HepG2 (cell line): Measurements from ENCODE around the gene PRKAR2B. TPM values are rescaled to one million over a fixed set of nuclear protein-coding genes. Genes with fewer than 3 reads are reported as not detected.
A peak's percentile ranks its signal among the peaks of the same experiment; 100 is the strongest.

Experiments
- ATAC-seq: fragments of 200-7000 bp; cut with Tn5 transposase; 3 replicates; pipeline ENCODE4 v1.9.1; 2020; ENCODE audit warnings: mild to moderate bottlenecking, moderate library complexity
- BruUV-seq: library from RNA; stranded (reverse); fragments of 400-500 nt; replicated peaks from 2 replicates; lab custom pipeline; 2021; lab: Mats Ljungman, UMichigan
- CTCF ChIA-PET: fragments of 300-600 bp; formaldehyde crosslinking; extraction: SDS; loops from one replicate; lab custom pipeline; 2021; ENCODE audit warnings: low total read pairs, inconsistent platforms, low intra/inter-chr PET ratio; lab: Yijun Ruan, JAX
- POLR2A ChIA-PET: fragments of 350-600 bp; sonication (Branson Sonifier 250); formaldehyde crosslinking; loops from one replicate; lab custom pipeline; 2020; ENCODE audit warnings: antibody characterized with exemption, inconsistent platforms; lab: Yijun Ruan, JAX
- DNase-seq: peaks from one replicate; pipeline ENCODE4 v3.0.0-alpha.2; 2015; ENCODE audit warnings: low spot score
- FAIRE-seq: peaks from 3 replicates; lab custom pipeline; 2011; peaks lifted over from hg19 to GRCh38; lab: Jason Lieb, UNC
- H2AFZ ChIP-seq: one replicate; pipeline ENCODE4 v1.6.1; 2011; ENCODE audit warnings: low read length, inconsistent platforms
- H3K27ac ChIP-seq: fragments of 300-600 bp; 3 replicates; pipeline ENCODE4 v1.8.0; 2011; ENCODE audit warnings: mixed run types, mild to moderate bottlenecking, mixed read lengths, low read length, inconsistent platforms; ENCODE audit not compliant: insufficient read depth; ENCODE audit errors: extremely low read length
- H3K27me3 ChIP-seq, 2 experiments: fragments of 200-600 bp in 1 of 2; 2 replicates in 1 of 2; 3 replicates in 1 of 2; pipeline versions ENCODE4 v1.6.0 to v1.8.0; 2011; ENCODE audit warnings: low read length in 2 of 2, mild to moderate bottlenecking in 2 of 2, moderate library complexity in 2 of 2, inconsistent platforms in 1 of 2; ENCODE audit not compliant: insufficient read depth in 2 of 2, control insufficient read depth in 1 of 2
- H3K36me3 ChIP-seq, 2 experiments: fragments of 200-600 bp in 1 of 2; replicated peaks in 1 of 2; 2 replicates in 1 of 2; 3 replicates in 1 of 2; pipeline versions ENCODE4 v1.5.1 to v1.8.0; 2011; ENCODE audit warnings: low read length in 2 of 2, inconsistent platforms in 1 of 2; ENCODE audit not compliant: insufficient read depth in 2 of 2, control insufficient read depth in 1 of 2
- H3K4me1 ChIP-seq: 2 replicates; pipeline ENCODE4 v1.5.1; 2012; ENCODE audit warnings: low read length, inconsistent platforms; ENCODE audit not compliant: insufficient read depth
- H3K4me2 ChIP-seq: 2 replicates; pipeline ENCODE4 v1.6.0; 2011; ENCODE audit warnings: low read depth, low read length, inconsistent platforms
- H3K4me3 ChIP-seq, 3 experiments: fragments of 200-600 bp in 1 of 3; sonication (generic), shearing (Covaris generic) in 1 of 3; replicated peaks in 1 of 3; 2 replicates each; pipeline ENCODE4 v1.5.1; 2011 to 2016; ENCODE audit warnings: low read length in 3 of 3, inconsistent platforms in 2 of 3, low read depth in 2 of 3, mild to moderate bottlenecking in 2 of 3, control low read depth in 1 of 3, mixed read lengths in 1 of 3; ENCODE audit not compliant: insufficient read depth in 1 of 3
- H3K79me2 ChIP-seq: one replicate; pipeline ENCODE4 v1.6.1; 2011; ENCODE audit warnings: low read length, inconsistent platforms; ENCODE audit not compliant: insufficient read depth
- H3K9ac ChIP-seq: 2 replicates; pipeline ENCODE4 v1.6.0; 2011; ENCODE audit warnings: mild to moderate bottlenecking, low read depth, low read length, inconsistent platforms; ENCODE audit not compliant: insufficient read depth
- H3K9me3 ChIP-seq: 2 replicates; pipeline ENCODE4 v1.5.1; 2012; ENCODE audit warnings: mild to moderate bottlenecking, low read length
- H4K20me1 ChIP-seq: 2 replicates; pipeline ENCODE4 v1.6.0; 2011; ENCODE audit warnings: inconsistent platforms, mild to moderate bottlenecking, low read length, moderate library complexity; ENCODE audit not compliant: insufficient read depth
- CBX1 ChIP-seq: IDR thresholded peaks from one replicate; pipeline ENCODE4 v1.6.1; 2016; ENCODE audit warnings: antibody characterized with exemption, low read depth
- EED ChIP-seq: sonication (generic); formaldehyde crosslinking; IDR thresholded peaks from 2 replicates; pipeline ENCODE4 v1.5.0; 2020; ENCODE audit warnings: mild to moderate bottlenecking, missing genetic modification reagents
- MAFF ChIP-seq: IDR thresholded peaks from 2 replicates; pipeline ENCODE4 v1.6.1; 2011; ENCODE audit warnings: low read depth, low read length, improper control_type of control experiment
- MAFK ChIP-seq, 2 experiments: IDR thresholded peaks in 1 of 2; conservative IDR thresholded peaks in 1 of 2; 2 replicates each; pipeline ENCODE4 v1.6.1; 2011; ENCODE audit warnings: improper control_type of control experiment in 2 of 2, low read length in 2 of 2
- NR0B2 ChIP-seq: sonication (generic); formaldehyde crosslinking; IDR thresholded peaks from 2 replicates; pipeline ENCODE4 v1.4.0; 2020; ENCODE audit warnings: mild to moderate bottlenecking, missing genetic modification reagents
- NR2C2 ChIP-seq: sonication (generic); formaldehyde crosslinking; IDR thresholded peaks from 2 replicates; pipeline ENCODE4 v1.4.0; 2020; ENCODE audit warnings: missing genetic modification reagents, mild to moderate bottlenecking, moderate library complexity, borderline replicate concordance
- RXRB ChIP-seq: IDR thresholded peaks from 2 replicates; pipeline ENCODE4 v1.6.1; 2016; ENCODE audit warnings: borderline replicate concordance, missing genetic modification reagents, missing compliant biosample characterization
- SOX6 ChIP-seq, 2 experiments: fragments of 450-650 bp in 1 of 2; sonication (generic) in 1 of 2; formaldehyde crosslinking in 1 of 2; IDR thresholded peaks; 2 replicates each; pipeline versions ENCODE4 v1.4.0 to v1.6.1; 2017 to 2020; ENCODE audit warnings: antibody characterized with exemption in 1 of 2, mild to moderate bottlenecking in 1 of 2, missing genetic modification reagents in 1 of 2
- TARDBP ChIP-seq: sonication (generic); formaldehyde crosslinking; IDR thresholded peaks from 2 replicates; pipeline ENCODE4 v1.8.0; 2022; ENCODE audit warnings: mild to moderate bottlenecking, missing genetic modification reagents
- ZNF101 ChIP-seq: sonication (generic); formaldehyde crosslinking; IDR thresholded peaks from 2 replicates; pipeline ENCODE4 v1.4.0; 2020; ENCODE audit warnings: mild to moderate bottlenecking, low read depth, missing genetic modification reagents, borderline replicate concordance
- ZNF234 ChIP-seq: sonication (generic); formaldehyde crosslinking; conservative IDR thresholded peaks from 2 replicates; pipeline ENCODE4 v1.5.1; 2020; ENCODE audit warnings: mild to moderate bottlenecking, missing genetic modification reagents
- ZNF7 ChIP-seq: IDR thresholded peaks from 2 replicates; pipeline ENCODE4 v1.6.1; 2016; ENCODE audit warnings: missing biosample characterization, missing genetic modification reagents
- ZNF776 ChIP-seq: sonication (generic); formaldehyde crosslinking; IDR thresholded peaks from 2 replicates; pipeline ENCODE4 v1.4.0; 2020; ENCODE audit warnings: mild to moderate bottlenecking, missing genetic modification reagents
- WGBS: methylation state at CpG from one replicate; pipeline ENCODE4 v1.1.6; 2017; ENCODE audit warnings: low lambda C conversion rate; 5-methylcytosine and 5-hydroxymethylcytosine counted together
- in situ Hi-C: cut with HindIII; loops from 2 replicates; pipeline ENCODE4 v1.10.0; 2017; ENCODE audit warnings: low pct_unique_long_range_greater_than_20kb; ENCODE audit not compliant: extremely low pct_ligation_motif_present
- intact Hi-C: fragments of 100-400 bp; cut with micrococcal nuclease; formaldehyde crosslinking; loops from one replicate; pipeline ENCODE4 v1.10.0; 2022; ENCODE audit not compliant: unreplicated experiment
- polyA plus RNA-seq, 8 experiments: library from polyadenylated mRNA; depleted of rRNA in 3 of 8; stranded (reverse) in 7 of 8; unstranded in 1 of 8; fragments of >200 nt; fragmentation: Illumina TruSeq in 4 of 8; extraction: Trizol in 4 of 8; gene quantifications; 2 replicates each; pipeline versions ENCODE4 v1.2.1 to v1.2.3, GENCODE V29; 2011 to 2016; ENCODE audit warnings: low read depth in 4 of 8, missing spikeins in 1 of 8, mixed read lengths in 1 of 8; ENCODE audit not compliant: insufficient read depth in 1 of 8
- total RNA-seq, 5 experiments: library from RNA; depleted of rRNA; stranded (reverse); fragments of >200 nt; fragmentation: Illumina TruSeq; extraction: Trizol; gene quantifications; 2 replicates each; pipeline ENCODE4 v1.2.3, GENCODE V29; 2016; ENCODE audit warnings: low read depth in 1 of 5
- TF ChIP-seq, protein P1 (sequence below): sonication (generic); formaldehyde crosslinking; IDR thresholded peaks from 2 replicates; pipeline ENCODE4 v1.5.1; 2020; ENCODE audit warnings: missing genetic modification reagents, mild to moderate bottlenecking, borderline replicate concordance

The PRKAR2B gene
- total and polyA plus RNA-seq, 2 of the 13 experiments (the other 11 are each of a cell fraction or from before 2014, with no cell fraction given) = not detected

DNA sequence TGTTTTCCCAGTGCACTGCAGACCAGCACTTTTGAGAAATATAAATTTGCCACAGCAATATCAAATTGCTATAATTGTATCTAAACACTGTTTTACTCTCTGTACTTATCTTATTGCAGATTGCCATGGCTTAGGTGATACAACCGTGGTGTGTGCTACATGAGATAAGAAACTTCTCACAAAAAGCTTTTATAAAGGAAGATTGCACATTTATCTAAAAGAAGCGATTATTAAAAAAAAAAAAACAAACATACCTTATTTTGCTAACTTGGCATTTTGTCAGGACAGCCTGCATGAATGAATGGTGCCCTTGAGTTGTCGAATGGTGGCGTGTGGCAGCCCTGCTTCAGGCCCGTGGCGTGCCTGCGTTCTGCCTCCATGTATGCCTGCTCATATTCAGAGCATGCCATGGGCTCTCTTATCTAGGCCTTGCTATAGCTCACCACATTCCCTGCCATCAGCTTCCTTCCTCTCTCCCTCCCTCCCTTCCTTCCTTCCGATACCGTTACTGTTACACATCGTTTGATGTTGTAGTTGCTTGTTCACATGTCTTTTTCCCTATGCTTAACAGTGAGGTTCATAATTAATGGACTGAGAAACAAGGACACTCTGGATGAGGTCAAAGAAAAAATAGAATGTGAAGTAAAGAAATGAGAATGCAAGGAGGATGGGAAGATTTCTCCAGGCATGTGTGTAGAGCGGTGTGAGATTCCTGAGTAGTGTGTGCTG, 34.9 kb downstream of the PRKAR2B start:
- WGBS = 47% methylated on average over 11 of the region's 11 CpGs
- H3K27ac ChIP-seq = no peak overlapping the region
- H3K79me2 ChIP-seq = no peaks in the 10 kb centered on the region
- FAIRE-seq (no peak), ATAC-seq (no peak), DNase-seq (no peak)
- no peaks in the 10 kb centered on the region for H3K4me1 ChIP-seq
- no peaks in the 10 kb centered on the region; a peak in 1 of 5 replicates for H3K27me3 ChIP-seq
- POLR2A ChIA-PET = no interaction called here
- BruUV-seq = no TSS peak
- in situ Hi-C loops (no loop called here), intact Hi-C loops (no loop called here)
- H3K4me2 ChIP-seq = no peak overlapping the region
- no peaks in the 10 kb centered on the region for H3K9me3 ChIP-seq
- no peak overlapping the region for H3K9ac ChIP-seq
- no peaks in the 10 kb centered on the region for H3K36me3 ChIP-seq
- TF ChIP-seq EED (no peak), MAFF (peak; percentile 85), CBX1 (no peak), ZNF101 (CRISPR knock-in tag) (no peak), SOX6 (IDR thresholded peaks at IDR 0.05) (no peak), SOX6 (CRISPR knock-in tag; IDR thresholded peaks at IDR 0.05) (no peak), TARDBP (CRISPR knock-in tag) (no peak), NR0B2 (CRISPR knock-in tag) (no peak), NR2C2 (no peak), ZNF776 (CRISPR knock-in tag) (no peak), RXRB (CRISPR knock-in tag) (no peak), MAFK (conservative IDR thresholded peaks at IDR 0.05 in 1 of 2, IDR thresholded peaks at IDR 0.05 in 1 of 2; ENCODE audit: low read length in 2 of 2) (peak; percentile 87), ZNF234 (no peak), ZNF7 (CRISPR knock-in tag) (no peak)
- TF ChIP-seq, protein P1, sequence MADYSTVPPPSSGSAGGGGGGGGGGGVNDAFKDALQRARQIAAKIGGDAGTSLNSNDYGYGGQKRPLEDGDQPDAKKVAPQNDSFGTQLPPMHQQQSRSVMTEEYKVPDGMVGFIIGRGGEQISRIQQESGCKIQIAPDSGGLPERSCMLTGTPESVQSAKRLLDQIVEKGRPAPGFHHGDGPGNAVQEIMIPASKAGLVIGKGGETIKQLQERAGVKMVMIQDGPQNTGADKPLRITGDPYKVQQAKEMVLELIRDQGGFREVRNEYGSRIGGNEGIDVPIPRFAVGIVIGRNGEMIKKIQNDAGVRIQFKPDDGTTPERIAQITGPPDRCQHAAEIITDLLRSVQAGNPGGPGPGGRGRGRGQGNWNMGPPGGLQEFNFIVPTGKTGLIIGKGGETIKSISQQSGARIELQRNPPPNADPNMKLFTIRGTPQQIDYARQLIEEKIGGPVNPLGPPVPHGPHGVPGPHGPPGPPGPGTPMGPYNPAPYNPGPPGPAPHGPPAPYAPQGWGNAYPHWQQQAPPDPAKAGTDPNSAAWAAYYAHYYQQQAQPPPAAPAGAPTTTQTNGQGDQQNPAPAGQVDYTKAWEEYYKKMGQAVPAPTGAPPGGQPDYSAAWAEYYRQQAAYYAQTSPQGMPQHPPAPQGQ (CRISPR knock-in tag) = no peak
- no peaks in the 10 kb centered on the region for H4K20me1 ChIP-seq
- CTCF ChIA-PET = no interaction called here
- no peak overlapping the region for H2AFZ ChIP-seq
- no peak overlapping the region for H3K4me3 ChIP-seq
